Measurements from ENCODE around the gene GID8. TPM values are rescaled to one million over a fixed set of nuclear protein-coding genes. Genes with fewer than 3 reads are reported as not detected.

GID8 gene
- polyA plus RNA-seq, 1 donor from 2014 or later, result 54.8 TPM

- no peak overlapping the region for H3K4me3 ChIP-seq (ENCODE audit: low read length)
- no peak overlapping the region for H3K9ac ChIP-seq (ENCODE audit: low read length)
- H4K20me1 ChIP-seq (ENCODE audit: insufficient read depth), result no peaks in the 10 kb centered on the region
- TF ChIP-seq SMC3 (conservative IDR thresholded peaks at IDR 0.05; ENCODE audit: poor library complexity) (no peak), MXI1 (conservative IDR thresholded peaks at IDR 0.05; ENCODE audit: poor library complexity, severe bottlenecking) (no peak)
- H3K9me2 ChIP-seq (ENCODE audit: insufficient read depth, low read length), result no peaks in the 10 kb centered on the region
- H3K4me2 ChIP-seq (ENCODE audit: low read length), result no peak overlapping the region
- no peaks in the 10 kb centered on the region for H3K79me2 ChIP-seq (replicated peaks; ENCODE audit: insufficient read depth, low read length)
- H3K27ac ChIP-seq (ENCODE audit: low read length), result no peak overlapping the region
- H3F3A ChIP-seq (ENCODE audit: insufficient read depth, low read length, poor library complexity, severe bottlenecking), result no peaks in the 10 kb centered on the region
- no peak overlapping the region for H2AFZ ChIP-seq (ENCODE audit: low read depth, low read length)
- H3K9me3 ChIP-seq (ENCODE audit: low read length), result no peaks in the 10 kb centered on the region
- no peaks in the 10 kb centered on the region for H3K36me3 ChIP-seq (ENCODE audit: insufficient read depth, low read length)
- no peaks in the 10 kb centered on the region for H3K27me3 ChIP-seq (ENCODE audit: insufficient read depth, low read depth, low read length)
These were observed 29.2 kb downstream of the GID8 start for GRCh38 chr20:62967149-62967501.

DNA sequence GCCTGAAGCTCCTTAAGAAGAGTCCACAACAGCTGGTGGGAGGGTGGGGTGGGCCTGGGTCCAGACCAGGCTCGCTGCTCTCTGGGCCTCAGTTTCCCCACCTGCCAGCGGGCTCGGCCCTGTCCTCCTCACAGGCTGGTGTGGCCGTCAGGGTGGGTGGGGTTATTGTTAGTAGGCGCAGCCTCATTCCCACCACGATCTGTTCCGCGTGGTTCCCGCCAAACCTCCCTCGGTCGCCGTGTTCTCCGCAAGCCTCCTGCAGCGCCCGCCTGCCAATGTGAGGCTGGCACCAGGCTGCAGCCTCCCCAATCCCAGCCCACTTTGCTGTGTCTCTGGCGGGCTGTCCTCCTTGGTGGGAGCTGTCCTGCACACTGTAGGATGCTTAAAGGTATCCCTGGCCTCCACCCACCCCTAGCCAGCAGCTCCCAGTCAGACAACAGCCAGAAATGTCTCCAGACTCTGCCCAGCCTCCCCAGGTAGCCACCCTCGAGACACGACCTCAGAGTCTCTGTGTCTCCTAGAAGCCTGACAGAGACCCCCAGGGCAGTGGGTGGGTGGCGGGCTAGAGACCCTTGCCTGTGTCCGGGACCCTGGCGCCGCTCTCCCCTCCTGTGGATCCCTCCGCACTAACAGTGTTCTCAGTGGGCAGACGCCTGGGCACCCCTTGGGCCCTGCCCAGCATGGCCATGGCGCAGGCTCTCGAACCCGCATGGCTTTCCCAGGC, 29.8 kb downstream of the GID8 start:
- no peak overlapping the region for H3K4me2 ChIP-seq (ENCODE audit: low read length)
- H3K4me3 ChIP-seq (ENCODE audit: low read length), result no peak overlapping the region
- no peaks in the 10 kb centered on the region for H3K79me2 ChIP-seq (replicated peaks; ENCODE audit: insufficient read depth, low read length)
- H3K27ac ChIP-seq (ENCODE audit: low read length), result no peak overlapping the region
- no peak overlapping the region for H3K9ac ChIP-seq (ENCODE audit: low read length)
- no peak overlapping the region for H2AFZ ChIP-seq (ENCODE audit: low read depth, low read length)
- no peaks in the 10 kb centered on the region for H4K20me1 ChIP-seq (ENCODE audit: insufficient read depth)
- H3K9me3 ChIP-seq (ENCODE audit: low read length), result no peaks in the 10 kb centered on the region
- no peaks in the 10 kb centered on the region for H3F3A ChIP-seq (ENCODE audit: insufficient read depth, low read length, poor library complexity, severe bottlenecking)
- H3K36me3 ChIP-seq (ENCODE audit: insufficient read depth, low read length), result no peaks in the 10 kb centered on the region
- H3K9me2 ChIP-seq (ENCODE audit: insufficient read depth, low read length), result no peaks in the 10 kb centered on the region
- TF ChIP-seq, protein P1, sequence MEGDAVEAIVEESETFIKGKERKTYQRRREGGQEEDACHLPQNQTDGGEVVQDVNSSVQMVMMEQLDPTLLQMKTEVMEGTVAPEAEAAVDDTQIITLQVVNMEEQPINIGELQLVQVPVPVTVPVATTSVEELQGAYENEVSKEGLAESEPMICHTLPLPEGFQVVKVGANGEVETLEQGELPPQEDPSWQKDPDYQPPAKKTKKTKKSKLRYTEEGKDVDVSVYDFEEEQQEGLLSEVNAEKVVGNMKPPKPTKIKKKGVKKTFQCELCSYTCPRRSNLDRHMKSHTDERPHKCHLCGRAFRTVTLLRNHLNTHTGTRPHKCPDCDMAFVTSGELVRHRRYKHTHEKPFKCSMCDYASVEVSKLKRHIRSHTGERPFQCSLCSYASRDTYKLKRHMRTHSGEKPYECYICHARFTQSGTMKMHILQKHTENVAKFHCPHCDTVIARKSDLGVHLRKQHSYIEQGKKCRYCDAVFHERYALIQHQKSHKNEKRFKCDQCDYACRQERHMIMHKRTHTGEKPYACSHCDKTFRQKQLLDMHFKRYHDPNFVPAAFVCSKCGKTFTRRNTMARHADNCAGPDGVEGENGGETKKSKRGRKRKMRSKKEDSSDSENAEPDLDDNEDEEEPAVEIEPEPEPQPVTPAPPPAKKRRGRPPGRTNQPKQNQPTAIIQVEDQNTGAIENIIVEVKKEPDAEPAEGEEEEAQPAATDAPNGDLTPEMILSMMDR (IDR thresholded peaks at IDR 0.05; ENCODE audit: poor library complexity, severe bottlenecking), result no peak
- TF ChIP-seq EP300 (conservative IDR thresholded peaks at IDR 0.05; ENCODE audit: poor library complexity, severe bottlenecking), result no peak
- no peak for TF ChIP-seq MXI1 (conservative IDR thresholded peaks at IDR 0.05; ENCODE audit: poor library complexity, severe bottlenecking)
- no peak for TF ChIP-seq RAD21 (conservative IDR thresholded peaks at IDR 0.05)
- no peak for TF ChIP-seq TAF1 (IDR thresholded peaks at IDR 0.05; ENCODE audit: low read depth)
- TF ChIP-seq POLR2AphosphoS5 (IDR thresholded peaks at IDR 0.05), result no peak
- TF ChIP-seq EZH2 (IDR thresholded peaks at IDR 0.05; ENCODE audit: borderline replicate concordance, insufficient read depth, low read length, poor library complexity, severe bottlenecking), result no peak
- TF ChIP-seq SMC3 (conservative IDR thresholded peaks at IDR 0.05; ENCODE audit: poor library complexity), result no peak
- TF ChIP-seq, protein P2, sequence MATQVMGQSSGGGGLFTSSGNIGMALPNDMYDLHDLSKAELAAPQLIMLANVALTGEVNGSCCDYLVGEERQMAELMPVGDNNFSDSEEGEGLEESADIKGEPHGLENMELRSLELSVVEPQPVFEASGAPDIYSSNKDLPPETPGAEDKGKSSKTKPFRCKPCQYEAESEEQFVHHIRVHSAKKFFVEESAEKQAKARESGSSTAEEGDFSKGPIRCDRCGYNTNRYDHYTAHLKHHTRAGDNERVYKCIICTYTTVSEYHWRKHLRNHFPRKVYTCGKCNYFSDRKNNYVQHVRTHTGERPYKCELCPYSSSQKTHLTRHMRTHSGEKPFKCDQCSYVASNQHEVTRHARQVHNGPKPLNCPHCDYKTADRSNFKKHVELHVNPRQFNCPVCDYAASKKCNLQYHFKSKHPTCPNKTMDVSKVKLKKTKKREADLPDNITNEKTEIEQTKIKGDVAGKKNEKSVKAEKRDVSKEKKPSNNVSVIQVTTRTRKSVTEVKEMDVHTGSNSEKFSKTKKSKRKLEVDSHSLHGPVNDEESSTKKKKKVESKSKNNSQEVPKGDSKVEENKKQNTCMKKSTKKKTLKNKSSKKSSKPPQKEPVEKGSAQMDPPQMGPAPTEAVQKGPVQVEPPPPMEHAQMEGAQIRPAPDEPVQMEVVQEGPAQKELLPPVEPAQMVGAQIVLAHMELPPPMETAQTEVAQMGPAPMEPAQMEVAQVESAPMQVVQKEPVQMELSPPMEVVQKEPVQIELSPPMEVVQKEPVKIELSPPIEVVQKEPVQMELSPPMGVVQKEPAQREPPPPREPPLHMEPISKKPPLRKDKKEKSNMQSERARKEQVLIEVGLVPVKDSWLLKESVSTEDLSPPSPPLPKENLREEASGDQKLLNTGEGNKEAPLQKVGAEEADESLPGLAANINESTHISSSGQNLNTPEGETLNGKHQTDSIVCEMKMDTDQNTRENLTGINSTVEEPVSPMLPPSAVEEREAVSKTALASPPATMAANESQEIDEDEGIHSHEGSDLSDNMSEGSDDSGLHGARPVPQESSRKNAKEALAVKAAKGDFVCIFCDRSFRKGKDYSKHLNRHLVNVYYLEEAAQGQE (IDR thresholded peaks at IDR 0.05; ENCODE audit: borderline replicate concordance), result no peak
- peaks cover 4% of the 10 kb centered on the region for H3K27me3 ChIP-seq (ENCODE audit: insufficient read depth, low read depth, low read length)
